ENCODE measurements around the gene E4F1. TPM values are rescaled to one million over a fixed set of nuclear protein-coding genes. Genes with fewer than 3 reads are reported as not detected.
"Not testable (repeated sequence)": the region's sequence is repeated elsewhere in the genome, so short reads cannot be mapped to it uniquely, and the experiment has no call there.

E4F1 gene
- total and polyA plus RNA-seq, 5 experiments from 2014 or later: 8.7 to 41.2 (median 19.2) TPM

- Mint-ChIP-seq H3K9me3 (no peaks in the 10 kb centered on the region), H3K27ac (no peak overlapping the region), H3K4me1 (peaks cover 0 to 3% (median 0%) of the 10 kb centered on the region in 4 donors), H3K36me3 (peaks cover 0 to 34% (median 19%) of the 10 kb centered on the region in 3 donors), H3K4me3 (no peak overlapping the region), H3K27me3 (peaks cover 0 to 8% (median 0%) of the 10 kb centered on the region in 5 donors)
- DNase-seq (peak in 1 of 10 donors; percentile 54), ATAC-seq (peak in 1 of 2 donors; percentile 13)
- POLR2A ChIA-PET: interaction anchor here (0.6 to 1.3 kb wide), 3 partner anchors 10 to 860 kb away, joined by 3 to 7 read pairs (median 3); partner anchors contain the start of gene PGP
Measured at GRCh38 chr16:2235695-2236336, 12.4 kb downstream of the E4F1 start.

GRCh38 chr16:2236337-2237101 lies 13.1 kb downstream of the E4F1 start, which contains the start of gene DNASE1L2:
Gene DNASE1L2, plus strand, starts transcription at chr16:2236444. Its CDS starts 373 bp downstream, at chr16:2236817.
- H3K27me3 Mint-ChIP-seq: peaks cover 0 to 8% (median 0%) of the 10 kb centered on the region in 5 donors
- no peak within 1 kb of the TSS for H3K27ac Mint-ChIP-seq
- peaks cover 0 to 27% (median 16%) of the 10 kb centered on the region in 3 donors for H3K36me3 Mint-ChIP-seq
- H3K4me1 Mint-ChIP-seq: peaks cover 0 to 3% (median 0%) of the 10 kb centered on the region in 4 donors
- H3K9me3 Mint-ChIP-seq: no peaks in the 10 kb centered on the region
- H3K4me3 Mint-ChIP-seq: no peak within 1 kb of the TSS
- peak in 1 of 10 donors; percentile 56 for DNase-seq
- peak in 1 of 2 donors; percentile 32 for ATAC-seq
- POLR2A ChIA-PET: interaction anchor here (0.6 to 1.3 kb wide), 3 partner anchors 11 to 859 kb away, joined by 3 to 7 read pairs (median 3); partner anchors contain the start of gene PGP

GRCh38 chr16:2237102-2237482 lies 13.7 kb downstream of the E4F1 start:
- peaks cover 0 to 8% (median 0%) of the 10 kb centered on the region in 5 donors for H3K27me3 Mint-ChIP-seq
- H3K9me3 Mint-ChIP-seq: no peaks in the 10 kb centered on the region
- peak in 1 of 10 donors; percentile 55 for DNase-seq
- H3K4me1 Mint-ChIP-seq: peaks cover 0 to 3% (median 0%) of the 10 kb centered on the region in 4 donors
- peak overlapping the region in 1 of 10 donors; percentile 18 for H3K4me3 Mint-ChIP-seq
- H3K36me3 Mint-ChIP-seq: peaks cover 0 to 21% (median 15%) of the 10 kb centered on the region in 3 donors
- ATAC-seq: no peak
- no peak overlapping the region for H3K27ac Mint-ChIP-seq
- POLR2A ChIA-PET: interaction anchor here (1.4 kb wide), 1 partner anchor 238 kb away, joined by 3 read pairs; the partner anchor contains the start of gene TBC1D24

- POLR2A ChIA-PET: interaction anchor here (0.6 to 1.4 kb wide), 2 partner anchors 237 to 767 kb away, joined by 3 read pairs; partner anchors contain the start of gene TBC1D24
- H3K36me3 Mint-ChIP-seq: peaks cover 0 to 22% (median 14%) of the 10 kb centered on the region in 3 donors
- H3K27me3 Mint-ChIP-seq: peaks cover 0 to 8% (median 0%) of the 10 kb centered on the region in 5 donors
Measured at GRCh38 chr16:2237493-2238149, 14.2 kb downstream of the E4F1 start.

GRCh38 chr16:2238150-2238837 lies 14.9 kb downstream of the E4F1 start:
- peak in 1 of 10 donors; percentile 46 for DNase-seq
- H3K27me3 Mint-ChIP-seq: peaks cover 0 to 8% (median 0%) of the 10 kb centered on the region in 5 donors
- POLR2A ChIA-PET: interaction anchor here (0.6 to 1.9 kb wide), 3 partner anchors 13 to 767 kb away, joined by 3 to 7 read pairs (median 3); partner anchors contain the start of genes ECI1 and TBC1D24
- no peak for ATAC-seq
- peaks cover 0 to 3% (median 0%) of the 10 kb centered on the region in 4 donors for H3K4me1 Mint-ChIP-seq
- H3K9me3 Mint-ChIP-seq: no peaks in the 10 kb centered on the region
- H3K4me3 Mint-ChIP-seq: no peak overlapping the region
- no peak overlapping the region for H3K27ac Mint-ChIP-seq
- H3K36me3 Mint-ChIP-seq: peaks cover 0 to 19% (median 11%) of the 10 kb centered on the region in 3 donors

More at GRCh38 chr16:2237493-2238149, 14.2 kb downstream of the E4F1 start:
- ATAC-seq (no peak), DNase-seq (peak in 1 of 10 donors; percentile 47)
- Mint-ChIP-seq H3K4me3 (peak overlapping the region in 1 of 10 donors; percentile 18), H3K27ac (no peak overlapping the region), H3K9me3 (no peaks in the 10 kb centered on the region), H3K4me1 (peaks cover 0 to 3% (median 0%) of the 10 kb centered on the region in 4 donors)

- ATAC-seq (no peak), DNase-seq (peak in 1 of 10 donors; percentile 56)
- peaks cover 0 to 15% (median 8%) of the 10 kb centered on the region in 3 donors for H3K36me3 Mint-ChIP-seq
- peak overlapping the region in 1 of 10 donors; percentile 7 for H3K27ac Mint-ChIP-seq
- no peaks in the 10 kb centered on the region for H3K9me3 Mint-ChIP-seq
- H3K4me3 Mint-ChIP-seq: no peak overlapping the region
- peaks cover 0 to 3% (median 0%) of the 10 kb centered on the region in 4 donors for H3K4me1 Mint-ChIP-seq
- POLR2A ChIA-PET: interaction anchor here (1.9 kb wide), 1 partner anchor 12 kb away, joined by 7 read pairs; the partner anchor contains the start of gene ECI1
- peaks cover 0 to 5% (median 0%) of the 10 kb centered on the region in 5 donors for H3K27me3 Mint-ChIP-seq
Measured at GRCh38 chr16:2238838-2239675, 15.7 kb downstream of the E4F1 start.

GRCh38 chr16:2240331-2240730 lies 16.9 kb downstream of the E4F1 start:
- ATAC-seq, H3K9me3 Mint-ChIP-seq, H3K4me1 Mint-ChIP-seq, DNase-seq, H3K4me3 Mint-ChIP-seq, H3K27ac Mint-ChIP-seq, H3K27me3 Mint-ChIP-seq, H3K36me3 Mint-ChIP-seq, POLR2A ChIA-PET: not testable (repeated sequence)

GRCh38 chr16:2242598-2242997 lies 19.2 kb downstream of the E4F1 start:
- POLR2A ChIA-PET: no interaction called here
- no peak for ATAC-seq
- Mint-ChIP-seq H3K36me3 (peaks cover 0 to 3% (median 0%) of the 10 kb centered on the region in 3 donors), H3K4me1 (no peaks in the 10 kb centered on the region), H3K27me3 (no peaks in the 10 kb centered on the region), H3K4me3 (no peak overlapping the region), H3K27ac (peak overlapping the region in 1 of 10 donors; percentile 25), H3K9me3 (no peaks in the 10 kb centered on the region)
- DNase-seq: no peak

GRCh38 chr16:2243031-2243528 lies 19.7 kb downstream of the E4F1 start:
- POLR2A ChIA-PET: no interaction called here
- ATAC-seq: no peak
- peak in 1 of 10 donors; percentile 63 for DNase-seq
- Mint-ChIP-seq H3K27me3 (no peaks in the 10 kb centered on the region), H3K27ac (peak overlapping the region in 1 of 10 donors; percentile 62), H3K9me3 (no peaks in the 10 kb centered on the region), H3K36me3 (peaks cover 0 to 3% (median 0%) of the 10 kb centered on the region in 3 donors), H3K4me3 (no peak overlapping the region), H3K4me1 (no peaks in the 10 kb centered on the region)

GRCh38 chr16:2243781-2244180 lies 20.4 kb downstream of the E4F1 start:
- Mint-ChIP-seq H3K9me3 (no peaks in the 10 kb centered on the region), H3K36me3 (peaks cover 0 to 3% (median 0%) of the 10 kb centered on the region in 3 donors), H3K27ac (no peak overlapping the region), H3K27me3 (no peaks in the 10 kb centered on the region), H3K4me3 (no peak overlapping the region), H3K4me1 (no peaks in the 10 kb centered on the region)
- DNase-seq (peak in 1 of 10 donors; percentile 15), ATAC-seq (no peak)
- POLR2A ChIA-PET: no interaction called here

- no peaks in the 10 kb centered on the region for H3K4me1 Mint-ChIP-seq
- ATAC-seq: no peak
- peak in 1 of 10 donors; percentile 53 for DNase-seq
- no peak overlapping the region for H3K4me3 Mint-ChIP-seq
- no peaks in the 10 kb centered on the region for H3K27me3 Mint-ChIP-seq
- peaks cover 0 to 3% (median 0%) of the 10 kb centered on the region in 3 donors for H3K36me3 Mint-ChIP-seq
- POLR2A ChIA-PET: no interaction called here
- H3K9me3 Mint-ChIP-seq: no peaks in the 10 kb centered on the region
- no peak overlapping the region for H3K27ac Mint-ChIP-seq
Measured at GRCh38 chr16:2244301-2244700, 20.9 kb downstream of the E4F1 start.
